GM18505 (cell line): Measurements from ENCODE around the gene ACTR8.

ENCODE experiments used
- ATAC-seq: cut with Tn5 transposase; IDR thresholded peaks from one replicate; pipeline ENCODE4 v1.9.1; 2021; ENCODE audit not compliant: unreplicated experiment
- POLR2A ChIP-seq: IDR thresholded peaks from 4 replicates; pipeline ENCODE4 v1.6.1; 2011; ENCODE audit warnings: borderline replicate concordance; ENCODE audit not compliant: insufficient read depth, insufficient read length; ENCODE audit errors: extremely low read depth

ACTR8 gene

DNA sequence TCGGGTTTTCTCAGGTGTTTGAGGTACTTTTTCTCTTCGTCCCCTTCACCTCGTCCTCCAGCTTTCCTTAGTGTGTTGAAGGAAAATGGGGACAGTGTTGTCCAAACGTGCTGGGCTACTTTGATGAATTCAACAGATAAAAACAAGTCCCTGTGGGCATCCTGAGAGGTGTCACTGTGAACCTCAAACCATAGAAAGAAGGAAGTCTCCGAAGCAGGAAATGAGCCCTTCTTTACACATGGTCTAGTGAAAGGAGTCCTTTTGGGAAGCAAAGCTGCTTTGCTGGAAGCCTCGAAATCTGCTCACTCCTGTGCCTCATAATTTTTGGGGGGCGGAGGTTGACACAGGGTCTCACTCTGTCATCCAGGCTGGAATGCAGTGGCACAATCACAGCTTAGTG lies 25.0 kb downstream of the ACTR8 start:
- ATAC-seq = no peak

DNA sequence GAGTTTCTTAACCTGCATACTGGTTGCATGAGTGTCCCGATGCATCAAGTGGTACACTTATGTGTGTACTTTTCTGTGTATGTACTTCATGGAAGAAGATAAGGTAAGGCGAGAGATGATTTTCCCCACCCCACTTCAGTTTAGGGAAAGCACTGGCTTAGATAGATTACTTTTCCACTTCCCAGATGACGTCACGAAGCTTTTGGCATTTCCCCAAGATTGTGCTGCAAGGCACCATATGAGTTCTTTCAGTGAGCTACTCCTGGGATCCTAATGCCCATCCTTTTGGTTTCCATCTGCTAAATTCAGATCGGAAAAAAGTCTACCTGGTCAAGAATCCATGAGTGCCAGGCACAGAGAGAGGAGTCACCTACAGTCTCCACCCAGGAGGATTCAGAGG lies 31.1 kb downstream of the ACTR8 start:
- TF ChIP-seq POLR2A = no peak
- ATAC-seq = no peak

More for the DNA sequence above, 25.0 kb downstream of the ACTR8 start:
- no peak for TF ChIP-seq POLR2A

GRCh38 chr3:53849916-53850315 lies 32.0 kb downstream of the ACTR8 start:
- no peak for ATAC-seq
- no peak for TF ChIP-seq POLR2A

DNA sequence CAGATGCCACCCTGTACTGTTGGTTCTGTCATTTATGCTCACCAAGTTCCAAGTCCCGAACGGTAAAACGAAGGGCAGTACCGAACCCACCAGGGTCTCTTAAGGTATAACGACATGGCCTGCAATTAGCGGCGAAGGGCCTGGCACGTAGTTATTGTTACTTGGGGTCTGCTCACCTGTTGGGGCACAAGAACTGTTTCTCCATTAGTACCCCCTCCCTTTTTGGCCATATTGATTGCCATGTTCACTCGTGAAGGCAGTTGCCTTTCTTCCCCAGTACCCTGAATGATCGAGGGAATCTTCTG lies 35.1 kb downstream of the ACTR8 start:
- ATAC-seq = no peak
- TF ChIP-seq POLR2A = no peak

DNA sequence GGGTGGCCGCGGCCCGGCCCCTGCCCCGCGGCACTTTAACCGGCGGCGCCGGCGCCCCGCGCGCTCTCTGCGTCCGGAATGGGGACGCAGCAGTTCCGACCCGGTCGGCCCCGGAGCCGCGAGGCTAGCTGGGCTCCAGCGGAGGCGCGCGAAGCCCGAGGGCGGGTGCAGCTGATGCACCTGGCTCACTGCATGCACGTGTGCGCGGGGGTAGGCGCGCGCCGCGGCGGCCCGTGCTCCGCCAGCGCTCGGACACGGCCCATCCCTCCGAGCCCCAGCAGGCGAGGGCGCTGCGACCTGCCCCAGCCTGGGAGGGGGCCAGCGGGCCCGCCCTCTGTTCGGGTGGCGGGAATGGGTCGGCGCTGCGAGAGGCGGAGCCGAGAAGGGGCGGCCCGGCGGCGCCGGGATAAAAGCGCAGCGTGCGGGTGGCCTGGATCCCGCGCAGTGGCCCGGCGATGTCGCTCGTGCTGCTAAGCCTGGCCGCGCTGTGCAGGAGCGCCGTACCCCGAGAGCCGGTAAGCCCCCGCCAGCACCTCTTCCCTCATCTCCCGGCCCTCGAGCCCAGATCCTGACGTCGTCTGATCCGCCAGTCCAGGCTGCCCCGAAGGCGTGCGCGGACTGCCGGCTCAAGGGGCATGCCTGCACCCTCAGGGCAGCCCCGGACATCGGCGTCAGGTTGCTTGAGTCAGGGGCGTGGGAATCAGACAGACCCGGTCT lies 35.7 kb downstream of the ACTR8 start, which contains the start of the genes CHDH and IL17RB:
Gene CHDH (minus strand): TSS at position 286 of the 717 bp plus-strand sequence. CDS start 22,411 bp downstream, outside the sequence.
Gene IL17RB (plus strand): TSS at position 435 of the 717 bp plus-strand sequence. CDS start 21 bp downstream, at position 456.
- TF ChIP-seq POLR2A = no peak
- peak; percentile 54 for ATAC-seq

DNA sequence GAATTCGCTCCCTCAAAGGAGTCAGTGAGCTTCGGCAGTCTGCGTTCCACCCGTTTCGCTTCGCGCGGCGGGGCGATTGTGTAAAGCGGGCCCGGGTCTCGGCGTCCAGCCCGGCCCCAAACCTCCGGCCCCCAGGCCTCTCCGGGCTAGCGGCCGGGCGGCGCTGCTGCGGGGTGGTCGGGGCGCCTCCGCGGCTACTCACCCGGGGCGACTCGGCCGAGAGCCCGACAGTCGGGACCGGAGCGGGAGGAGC lies 36.1 kb downstream of the ACTR8 start:
- TF ChIP-seq POLR2A = no peak
- peak; percentile 8 for ATAC-seq

DNA sequence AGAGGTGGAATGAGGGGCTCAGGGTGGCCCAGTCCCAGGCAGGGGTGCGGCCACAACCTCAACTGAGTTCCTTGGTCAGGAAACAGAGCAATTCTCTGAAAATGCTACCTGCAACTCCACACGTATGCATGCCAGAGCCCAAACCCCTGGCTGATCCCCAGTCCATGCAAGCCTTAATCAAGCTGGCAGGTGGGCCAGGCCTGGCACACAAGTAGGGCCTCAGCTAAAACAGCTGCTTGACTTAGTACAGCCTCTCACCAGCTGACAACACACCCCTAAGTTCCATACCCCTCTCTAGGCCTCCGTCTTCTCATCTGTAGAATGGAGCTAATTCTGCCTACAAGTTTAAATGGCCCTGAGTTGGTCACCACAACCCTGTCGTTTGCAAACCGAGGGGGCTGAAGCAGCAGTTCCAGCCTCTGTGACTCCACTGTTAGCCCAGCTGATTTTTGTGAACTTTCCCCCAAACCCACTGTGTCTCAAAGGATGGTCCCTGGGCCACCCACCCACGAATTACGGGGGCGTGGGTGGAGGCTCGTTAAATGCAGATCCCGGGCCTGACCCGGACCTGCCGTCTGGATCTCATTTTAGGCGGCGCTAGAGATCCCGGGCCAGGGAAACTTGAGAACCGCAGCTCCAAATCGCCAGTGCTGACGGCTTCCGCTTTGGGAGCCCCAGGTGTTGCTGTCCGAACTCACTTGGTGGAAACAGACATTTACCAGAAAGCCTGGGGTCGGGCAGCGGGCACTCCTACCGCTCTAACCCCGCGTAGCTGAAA lies 36.7 kb downstream of the ACTR8 start:
- peak; percentile 12 for TF ChIP-seq POLR2A

GRCh38 chr3:53844262-53845102 lies 37.5 kb downstream of the ACTR8 start:
- no peak for TF ChIP-seq POLR2A
- ATAC-seq = no peak

More for the DNA sequence above, 36.7 kb downstream of the ACTR8 start:
- no peak for ATAC-seq

DNA sequence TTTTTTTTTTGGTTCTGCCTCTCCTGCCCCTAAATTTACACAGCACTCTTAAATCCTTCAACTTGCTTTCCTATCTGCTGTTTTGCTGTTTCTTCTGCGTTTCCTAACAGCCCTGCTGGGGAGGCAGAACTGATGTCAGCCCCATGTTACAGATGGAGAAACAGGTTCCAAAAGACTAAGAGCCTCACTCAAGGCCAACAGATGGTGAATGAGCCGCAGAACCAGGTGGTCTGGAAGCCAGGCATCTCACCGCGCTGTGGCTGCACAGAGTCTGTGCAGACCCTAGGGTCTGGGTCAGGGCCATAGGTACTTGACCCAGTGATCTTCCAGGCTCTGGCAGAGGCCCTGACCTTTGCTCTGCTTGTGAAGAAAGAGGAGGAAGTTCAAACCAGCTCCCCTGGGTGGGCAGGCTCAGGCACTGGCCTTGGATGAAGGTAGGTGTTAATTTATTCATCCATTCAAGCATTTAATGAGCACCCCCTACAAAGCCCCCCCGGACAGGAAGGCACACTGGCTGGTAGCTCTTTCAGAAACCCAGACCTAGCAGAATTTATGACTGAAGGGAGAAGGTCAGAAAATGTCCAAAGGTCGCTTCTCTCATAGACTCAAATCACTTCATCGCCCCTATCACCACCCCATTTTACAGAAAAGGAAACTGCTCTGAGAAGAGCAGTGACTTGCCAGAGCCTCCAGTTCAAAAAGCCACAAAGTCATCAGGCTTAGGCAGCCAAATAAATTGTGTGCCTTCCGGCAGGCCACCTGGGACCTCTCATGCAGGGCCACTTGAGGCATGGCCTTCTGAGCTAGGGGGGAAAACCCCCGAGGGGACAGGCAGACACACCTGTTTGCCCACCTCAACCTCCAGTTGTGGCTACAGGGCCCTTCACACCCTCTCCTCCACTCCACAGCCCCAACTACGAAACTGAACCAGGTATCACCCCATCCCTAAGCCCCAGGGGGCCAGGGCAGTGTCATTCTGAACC lies 38.5 kb downstream of the ACTR8 start:
- no peak for TF ChIP-seq POLR2A
- ATAC-seq = peak; percentile 43

- ATAC-seq = no peak
- TF ChIP-seq POLR2A = no peak
Observed at GRCh38 chr3:53842436-53843194, 39.3 kb downstream of the ACTR8 start.

- no peak for ATAC-seq
- no peak for TF ChIP-seq POLR2A
Observed at GRCh38 chr3:53841296-53841695, 40.7 kb downstream of the ACTR8 start.

- ATAC-seq = no peak
- TF ChIP-seq POLR2A = no peak
Observed at GRCh38 chr3:53837331-53837730, 44.6 kb downstream of the ACTR8 start.

- TF ChIP-seq POLR2A = no peak
- ATAC-seq = no peak
Observed at GRCh38 chr3:53836084-53836872, 45.7 kb downstream of the ACTR8 start.
